Keratinocyte (primary cell): Measurements from ENCODE around the gene WDR7. TPM values are rescaled to one million over a fixed set of nuclear protein-coding genes. Genes with fewer than 3 reads are reported as not detected.

ENCODE experiments used
- DNase-seq: peaks from one replicate; pipeline ENCODE4 v3.0.0-alpha.2; 2011; ENCODE audit warnings: low read depth, missing footprints, low spot score
- FAIRE-seq: peaks from 2 replicates; lab custom pipeline; 2011; peaks lifted over from hg19 to GRCh38; lab: Jason Lieb, UNC
- H2AFZ ChIP-seq: 2 replicates; pipeline ENCODE4 v1.6.0; 2012; ENCODE audit warnings: low read length, control low read depth, inconsistent platforms; ENCODE audit not compliant: control insufficient read depth
- H3K27ac ChIP-seq: 2 replicates; pipeline ENCODE4 v1.5.1; 2011; ENCODE audit warnings: low read length; ENCODE audit not compliant: control insufficient read depth, insufficient read depth
- H3K27me3 ChIP-seq: 3 replicates; pipeline ENCODE4 v1.6.0; 2011; ENCODE audit warnings: low read length; ENCODE audit not compliant: control insufficient read depth, insufficient read depth; ENCODE audit errors: extremely low read depth
- H3K36me3 ChIP-seq, 2 experiments: 2 replicates in 1 of 2; 3 replicates in 1 of 2; pipeline ENCODE4 v1.5.1; 2011; ENCODE audit warnings: low read length in 2 of 2, mild to moderate bottlenecking in 1 of 2; ENCODE audit not compliant: control insufficient read depth in 2 of 2, insufficient read depth in 2 of 2; ENCODE audit errors: extremely low read depth in 1 of 2
- H3K4me1 ChIP-seq: 3 replicates; pipeline ENCODE4 v1.5.1; 2011; ENCODE audit warnings: low read length; ENCODE audit not compliant: control insufficient read depth, insufficient read depth; ENCODE audit errors: extremely low read depth
- H3K4me2 ChIP-seq: 3 replicates; pipeline ENCODE4 v1.6.0; 2011; ENCODE audit warnings: low read depth, low read length; ENCODE audit not compliant: control insufficient read depth, insufficient read depth; ENCODE audit errors: extremely low read depth
- H3K4me3 ChIP-seq, 3 experiments: fragments of 200-600 bp in 1 of 3; sonication (generic) in 1 of 3; 2 replicates in 2 of 3; 3 replicates in 1 of 3; pipeline ENCODE4 v1.5.1; 2011 to 2016; ENCODE audit warnings: low read length in 3 of 3, mild to moderate bottlenecking in 3 of 3, control low read depth in 2 of 3, inconsistent platforms in 1 of 3, low read depth in 1 of 3, mixed read lengths in 1 of 3, mixed run types in 1 of 3, moderate library complexity in 1 of 3; ENCODE audit not compliant: control insufficient read depth in 2 of 3, insufficient read depth in 2 of 3; ENCODE audit errors: extremely low read depth in 1 of 3
- H3K79me2 ChIP-seq: 2 replicates; pipeline ENCODE4 v1.6.0; 2012; ENCODE audit warnings: low read length; ENCODE audit not compliant: control insufficient read depth, insufficient read depth
- H3K9ac ChIP-seq: 3 replicates; pipeline ENCODE4 v1.6.0; 2011; ENCODE audit warnings: low read length; ENCODE audit not compliant: control insufficient read depth, insufficient read depth; ENCODE audit errors: extremely low read depth
- H3K9me1 ChIP-seq: 3 replicates; pipeline ENCODE4 v1.6.0; 2011; ENCODE audit warnings: low read length; ENCODE audit not compliant: control insufficient read depth, insufficient read depth; ENCODE audit errors: extremely low read depth
- H3K9me3 ChIP-seq: 2 replicates; pipeline ENCODE4 v1.5.1; 2012; ENCODE audit warnings: low read depth, low read length; ENCODE audit not compliant: control insufficient read depth
- H4K20me1 ChIP-seq: 3 replicates; pipeline ENCODE4 v1.6.0; 2011; ENCODE audit warnings: low read length; ENCODE audit not compliant: control insufficient read depth, insufficient read depth; ENCODE audit errors: extremely low read depth
- EZH2 ChIP-seq: IDR thresholded peaks from one replicate; pipeline ENCODE4 v1.6.1; 2012; ENCODE audit warnings: inconsistent platforms, mild to moderate bottlenecking, low read length, moderate library complexity
- dilution Hi-C: fragments of 300-500 bp; cut with MboI; formaldehyde crosslinking; loops from one replicate; pipeline ENCODE4 v1.7.0; 2020; ENCODE audit warnings: low sequenced_read_pairs; ENCODE audit not compliant: extremely low pct_ligation_motif_present
- polyA plus RNA-seq, 5 experiments: library from polyadenylated mRNA; depleted of rRNA in 3 of 5; stranded (reverse) in 3 of 5; stranded (forward) in 1 of 5; unstranded in 1 of 5; fragments of >200 nt; gene quantifications; 1 replicate in 1 of 5; 2 replicates in 3 of 5; 3 replicates in 1 of 5; pipeline versions ENCODE4 v1.2.1 to v1.2.3, GENCODE V29; 2011 to 2012; ENCODE audit warnings: missing spikeins in 2 of 5, low read depth in 1 of 5, low replicate concordance in 1 of 5
- TF ChIP-seq, protein P1 (sequence below), 3 experiments: IDR thresholded peaks in 1 of 3; conservative IDR thresholded peaks in 1 of 3; optimal IDR thresholded peaks in 1 of 3; 2 replicates in 2 of 3; 3 replicates in 1 of 3; pipeline versions ENCODE3 to v1.5.1; 2011; ENCODE audit warnings: low read length in 3 of 3, mild to moderate bottlenecking in 3 of 3, moderate library complexity in 2 of 3, control low read depth in 1 of 3, inconsistent platforms in 1 of 3; ENCODE audit not compliant: insufficient read depth in 2 of 3; ENCODE audit errors: extremely low read depth in 1 of 3

Gene WDR7
- polyA plus RNA-seq, 1 donor (not counting 4 experiments of a cell fraction or from before 2014, with no cell fraction given), result 6.9 TPM

DNA sequence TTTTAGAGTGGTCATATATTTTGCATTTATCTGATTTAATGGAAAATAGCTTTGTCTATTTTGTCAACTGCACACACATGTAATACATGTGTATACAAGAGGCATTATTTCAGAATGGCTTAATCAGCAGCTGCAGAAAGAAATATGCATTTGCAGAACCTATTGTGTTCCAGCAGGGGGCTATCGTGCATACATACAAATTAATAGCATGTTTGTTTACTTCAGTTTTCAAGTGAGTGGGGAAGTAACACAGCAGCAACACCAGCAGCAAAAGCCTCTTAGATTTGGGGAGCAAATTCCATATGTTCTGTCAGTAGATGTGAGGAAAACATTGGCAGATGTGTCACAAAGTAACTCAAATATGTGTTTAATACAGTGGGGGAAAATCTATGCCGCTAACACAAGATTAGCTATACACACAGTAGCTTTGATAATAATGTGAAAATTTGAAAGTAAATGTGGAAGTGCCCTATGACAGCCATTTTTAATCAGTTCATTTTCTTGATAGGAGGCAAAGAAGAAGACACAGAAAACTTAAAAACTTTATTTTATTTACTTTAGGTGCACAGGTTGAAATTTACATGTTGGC is 218.1 kb downstream of the WDR7 start:
- dilution Hi-C loops, result no loop called here
- FAIRE-seq (peak; percentile 32), DNase-seq (peak; percentile 30)
- Histone ChIP-seq H3K4me2 (no peak overlapping the region), H3K27me3 (no peaks in the 10 kb centered on the region), H3K27ac (no peak overlapping the region), H3K9me3 (no peaks in the 10 kb centered on the region), H3K4me3 (no peak overlapping the region), H3K36me3 (no peaks in the 10 kb centered on the region), H3K79me2 (no peaks in the 10 kb centered on the region), H3K9ac (no peak overlapping the region), H2AFZ (no peak overlapping the region), H3K9me1 (no peaks in the 10 kb centered on the region), H4K20me1 (no peaks in the 10 kb centered on the region), H3K4me1 (no peaks in the 10 kb centered on the region)
- no peak for TF ChIP-seq EZH2
- TF ChIP-seq, protein P1, sequence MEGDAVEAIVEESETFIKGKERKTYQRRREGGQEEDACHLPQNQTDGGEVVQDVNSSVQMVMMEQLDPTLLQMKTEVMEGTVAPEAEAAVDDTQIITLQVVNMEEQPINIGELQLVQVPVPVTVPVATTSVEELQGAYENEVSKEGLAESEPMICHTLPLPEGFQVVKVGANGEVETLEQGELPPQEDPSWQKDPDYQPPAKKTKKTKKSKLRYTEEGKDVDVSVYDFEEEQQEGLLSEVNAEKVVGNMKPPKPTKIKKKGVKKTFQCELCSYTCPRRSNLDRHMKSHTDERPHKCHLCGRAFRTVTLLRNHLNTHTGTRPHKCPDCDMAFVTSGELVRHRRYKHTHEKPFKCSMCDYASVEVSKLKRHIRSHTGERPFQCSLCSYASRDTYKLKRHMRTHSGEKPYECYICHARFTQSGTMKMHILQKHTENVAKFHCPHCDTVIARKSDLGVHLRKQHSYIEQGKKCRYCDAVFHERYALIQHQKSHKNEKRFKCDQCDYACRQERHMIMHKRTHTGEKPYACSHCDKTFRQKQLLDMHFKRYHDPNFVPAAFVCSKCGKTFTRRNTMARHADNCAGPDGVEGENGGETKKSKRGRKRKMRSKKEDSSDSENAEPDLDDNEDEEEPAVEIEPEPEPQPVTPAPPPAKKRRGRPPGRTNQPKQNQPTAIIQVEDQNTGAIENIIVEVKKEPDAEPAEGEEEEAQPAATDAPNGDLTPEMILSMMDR (optimal IDR thresholded peaks at IDR 0.05 in 1 of 3, IDR thresholded peaks at IDR 0.05 in 1 of 3, conservative IDR thresholded peaks at IDR 0.05 in 1 of 3; ENCODE audit: extremely low read depth in 1 of 3, insufficient read depth in 2 of 3, low read length in 3 of 3), result peak; percentile 31 to 71 (median 61)

DNA sequence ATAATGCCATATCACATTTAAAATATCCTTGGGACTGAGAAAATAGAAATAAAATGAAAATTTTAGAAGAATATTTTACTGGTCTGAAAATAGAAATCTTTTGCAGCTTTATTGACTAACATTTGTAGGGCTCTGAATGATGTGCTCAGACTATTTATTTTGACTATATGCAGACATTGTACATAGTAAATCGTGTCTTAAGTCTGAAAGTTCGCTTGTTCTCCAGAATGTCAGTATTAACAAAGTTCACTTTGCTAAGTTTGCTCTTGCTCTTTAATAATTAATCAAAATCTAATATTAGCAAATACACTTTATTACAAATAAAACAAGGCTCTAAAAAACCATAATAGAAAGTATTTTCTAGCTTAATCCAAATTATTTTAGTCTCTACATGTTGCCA is 219.8 kb downstream of the WDR7 start:
- Histone ChIP-seq H3K4me3 (no peak overlapping the region), H4K20me1 (no peaks in the 10 kb centered on the region), H3K9me1 (no peaks in the 10 kb centered on the region), H3K27ac (no peak overlapping the region), H3K4me1 (no peaks in the 10 kb centered on the region), H3K79me2 (no peaks in the 10 kb centered on the region), H3K27me3 (no peaks in the 10 kb centered on the region), H3K9me3 (no peaks in the 10 kb centered on the region), H3K4me2 (no peak overlapping the region), H3K9ac (no peak overlapping the region), H2AFZ (no peak overlapping the region), H3K36me3 (no peaks in the 10 kb centered on the region)
- TF ChIP-seq, protein P1 (optimal IDR thresholded peaks at IDR 0.05 in 1 of 3, IDR thresholded peaks at IDR 0.05 in 1 of 3, conservative IDR thresholded peaks at IDR 0.05 in 1 of 3; ENCODE audit: extremely low read depth in 1 of 3, insufficient read depth in 2 of 3, low read length in 3 of 3), result no peak
- no peak for TF ChIP-seq EZH2
- DNase-seq, result no peak
- dilution Hi-C loops, result no loop called here
- FAIRE-seq, result no peak
